GM18499 (cell line): ENCODE results near the gene UBXN1.

ENCODE experiments used
- ATAC-seq: cut with Tn5 transposase; IDR thresholded peaks from one replicate; pipeline ENCODE4 v1.9.1; 2021; ENCODE audit warnings: moderate number of reproducible peaks; ENCODE audit not compliant: insufficient read depth, unreplicated experiment

Gene UBXN1

DNA sequence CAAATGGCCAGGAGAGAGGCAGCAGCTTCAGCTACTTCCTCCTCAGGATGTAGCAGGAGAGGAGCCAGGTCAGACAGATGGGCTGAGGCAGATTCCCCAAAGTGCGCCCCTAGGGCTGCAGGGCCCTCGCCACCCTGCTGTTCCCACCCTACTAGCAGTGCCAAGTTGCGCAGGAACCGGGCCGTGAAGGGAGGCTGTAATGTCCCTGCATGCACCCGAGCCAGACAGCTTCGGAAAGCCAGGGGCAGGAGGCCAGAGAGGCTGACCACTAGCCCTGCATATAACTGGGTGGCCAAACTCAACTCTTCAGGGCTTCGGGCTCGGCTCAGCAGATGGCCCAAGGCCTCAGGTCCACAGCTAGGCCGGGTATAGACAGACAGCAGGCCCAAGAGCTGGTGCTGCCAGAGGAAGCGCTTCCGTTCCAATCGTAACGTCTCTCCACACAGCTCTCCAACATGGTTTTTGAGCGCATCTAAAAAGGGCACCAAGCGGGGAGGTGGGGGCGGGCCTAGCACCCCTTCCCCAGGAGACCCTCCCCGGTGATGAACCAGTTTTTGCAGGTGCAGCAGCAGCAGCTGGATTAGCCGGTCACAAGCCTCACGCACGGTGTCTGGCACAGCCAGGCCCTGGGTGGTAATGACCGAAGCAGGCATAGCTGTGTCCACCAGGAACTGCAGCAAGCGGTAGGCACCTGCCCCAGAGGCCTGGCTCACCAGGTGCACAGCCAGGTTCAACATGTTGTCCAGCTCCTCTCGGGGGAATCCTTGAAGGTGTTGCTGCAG lies 30.5 kb downstream of the UBXN1 start:
- no peak for ATAC-seq

DNA sequence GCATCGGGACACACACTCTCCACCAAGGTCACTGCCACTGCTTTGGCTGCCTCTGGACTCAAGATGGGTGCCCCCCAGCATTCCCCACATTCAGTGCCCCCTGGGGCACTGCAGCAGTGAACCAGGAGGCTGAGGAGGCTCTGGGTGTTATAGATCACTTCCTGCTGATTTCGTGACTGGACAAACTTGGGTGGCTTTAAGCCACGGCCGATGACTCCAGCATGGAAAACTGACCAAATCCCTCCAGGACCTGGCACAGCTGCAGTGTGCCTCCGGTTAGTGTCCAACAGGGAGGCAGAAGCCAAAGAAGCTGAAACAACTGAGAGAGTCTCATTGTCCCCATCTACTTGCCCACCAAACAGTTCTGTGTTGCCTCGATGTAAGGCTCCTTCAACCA lies 31.3 kb downstream of the UBXN1 start:
- ATAC-seq: no peak

DNA sequence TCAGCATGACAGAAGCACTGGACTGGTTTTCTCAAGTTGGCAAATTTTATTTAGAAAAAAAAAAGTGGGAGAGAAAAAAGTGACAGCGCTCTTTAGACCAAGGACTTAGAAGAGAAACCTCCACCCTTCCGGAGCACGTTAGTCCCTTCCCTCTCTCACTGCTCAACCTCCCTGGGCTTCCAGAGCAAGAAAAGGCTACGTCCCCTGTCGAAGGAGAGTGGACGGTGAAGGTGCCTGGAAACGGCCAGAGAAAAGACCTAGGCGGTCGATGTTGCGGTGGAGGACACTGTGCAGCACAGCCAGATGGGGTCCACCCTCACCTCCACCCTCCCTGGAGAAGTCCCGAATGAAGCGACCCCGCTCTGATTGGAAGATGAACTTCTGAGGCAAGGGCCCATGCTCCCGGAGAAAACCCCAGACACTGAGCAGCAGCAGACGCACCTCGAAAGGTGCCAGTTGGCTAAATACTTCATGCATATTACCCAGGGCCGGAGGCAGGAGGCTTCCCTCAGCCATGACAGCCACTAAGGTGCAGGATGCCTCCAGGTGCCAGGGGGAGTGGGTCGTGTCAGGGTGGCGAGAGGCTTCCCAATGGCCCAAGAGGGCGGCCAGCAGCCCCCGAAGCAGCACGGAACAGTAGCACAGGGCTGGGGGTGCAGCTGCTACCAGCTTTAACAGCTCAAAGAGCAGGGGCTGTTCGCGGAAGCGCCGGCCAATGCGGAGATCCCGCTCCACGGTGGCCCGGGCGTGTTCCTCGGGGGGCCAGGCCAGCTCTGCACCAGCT lies 31.9 kb downstream of the UBXN1 start:
- no peak for ATAC-seq

DNA sequence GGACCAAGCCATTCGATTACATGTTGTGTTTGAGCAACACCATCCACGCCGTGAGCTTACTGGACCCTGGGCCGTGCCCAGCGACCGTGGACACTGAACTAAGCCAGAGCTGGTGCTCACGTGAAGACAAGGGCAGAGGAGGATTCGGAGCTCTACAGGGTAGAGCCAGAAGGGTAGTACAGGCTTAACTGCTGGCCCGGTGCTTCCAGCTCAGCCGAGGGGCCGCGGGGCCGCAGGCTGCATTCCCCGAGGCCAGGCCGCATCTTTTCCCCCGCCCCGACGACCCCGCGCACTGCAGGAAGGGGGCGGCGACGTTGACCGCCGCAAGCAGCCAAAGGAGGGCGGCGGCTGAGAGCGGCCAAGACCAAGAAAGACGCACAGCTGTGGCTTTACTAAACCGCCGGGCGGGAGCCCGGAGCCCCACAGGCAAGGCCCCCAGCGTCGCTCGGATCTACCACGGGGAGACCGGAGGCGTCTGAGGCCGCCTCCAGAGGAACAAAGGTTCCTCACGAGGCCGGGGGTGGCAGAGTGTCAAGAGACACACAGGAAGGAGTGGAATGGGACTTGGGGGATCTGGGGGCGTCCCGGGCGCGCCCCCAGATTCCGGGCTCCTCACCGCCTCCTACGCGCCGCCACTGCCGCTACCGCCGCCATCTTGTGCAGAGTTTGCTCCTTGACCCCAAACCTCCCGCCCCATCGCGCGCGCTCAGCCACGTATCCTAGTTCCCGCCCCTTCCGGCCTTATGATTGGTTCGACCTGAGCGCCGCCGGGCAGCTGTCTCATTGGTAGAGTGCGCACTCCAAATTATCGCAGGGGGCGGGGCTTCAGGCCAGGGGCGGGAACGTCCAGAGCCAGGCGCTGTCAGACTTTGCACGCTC lies 32.7 kb downstream of the UBXN1 start, which contains the start of gene GANAB:
Gene GANAB (minus strand): TSS at position 668 of the 879 bp plus-strand sequence. CDS start 14 bp downstream, at position 654.
- ATAC-seq: peak; percentile 75

DNA sequence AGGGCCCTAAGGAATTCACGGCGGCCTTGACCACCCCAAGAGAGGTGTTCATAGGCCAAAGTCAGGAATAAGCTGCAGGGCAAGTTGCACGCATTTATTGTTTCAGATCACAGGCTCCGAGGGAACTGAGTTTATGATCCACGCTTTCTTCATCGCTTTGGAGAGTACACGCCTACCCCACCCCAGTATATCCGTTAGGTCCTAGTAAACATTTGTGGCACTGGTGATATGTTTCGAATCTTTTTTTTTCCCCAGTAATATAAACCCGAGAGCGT lies 33.3 kb downstream of the UBXN1 start:
- ATAC-seq: no peak

DNA sequence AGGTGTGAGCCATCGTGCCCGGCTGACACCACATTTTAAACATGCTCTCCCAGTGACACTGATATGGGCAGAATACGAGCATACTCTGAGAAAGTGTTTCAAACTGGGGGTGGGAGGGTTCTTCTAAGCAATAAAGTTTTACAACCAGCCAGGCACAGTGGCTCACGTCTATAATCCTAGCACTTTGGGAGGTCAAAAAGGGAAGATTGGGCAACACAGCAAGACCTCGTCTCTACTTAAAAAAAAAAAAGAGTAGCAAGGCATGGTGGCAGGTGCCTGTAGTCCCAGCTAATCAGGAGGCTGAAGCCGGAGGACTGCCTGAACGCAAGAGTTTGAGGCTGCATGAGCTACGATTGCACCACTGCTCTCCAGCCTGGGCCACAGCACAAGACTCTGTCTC lies 34.7 kb downstream of the UBXN1 start:
- no peak for ATAC-seq

DNA sequence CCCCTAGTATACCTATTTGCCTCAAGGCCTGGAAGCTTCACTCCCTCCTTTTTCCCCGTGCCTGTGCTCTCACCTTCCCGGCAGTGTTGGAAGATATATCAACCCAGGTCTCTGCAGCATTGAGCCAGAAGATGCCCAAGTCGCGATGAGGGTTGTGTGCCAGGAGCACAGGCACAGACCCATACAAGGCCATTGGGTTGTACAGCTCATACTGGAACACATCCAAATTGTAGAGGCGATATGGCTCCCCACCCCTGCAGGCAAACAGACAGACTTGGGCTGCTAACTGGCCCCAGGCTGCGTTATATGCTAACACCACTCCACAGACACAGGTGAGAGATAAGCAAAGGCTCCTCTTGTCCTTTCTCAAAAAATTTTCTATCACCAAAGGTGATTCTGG lies 46.4 kb downstream of the UBXN1 start:
- no peak for ATAC-seq

DNA sequence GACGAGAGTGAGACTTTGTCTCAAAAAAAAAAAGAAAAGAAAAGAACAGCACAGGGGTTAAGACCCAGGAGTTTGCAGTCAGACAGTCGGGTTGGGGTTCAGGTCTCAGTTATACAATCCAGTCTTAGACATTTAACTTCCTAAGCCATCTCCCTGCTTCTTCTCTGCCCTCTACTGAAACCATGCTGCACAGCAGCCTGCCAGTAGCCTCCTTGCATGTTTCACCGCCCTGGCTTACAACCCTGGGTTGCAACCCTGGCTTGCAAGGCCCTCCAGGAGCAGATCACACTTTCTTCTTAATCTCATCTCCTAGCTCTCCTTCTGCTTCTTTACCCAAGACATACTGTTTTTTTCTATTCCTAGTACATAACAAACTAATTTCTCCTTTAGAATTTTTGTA lies 51.2 kb downstream of the UBXN1 start:
- no peak for ATAC-seq
